ENCODE results near the gene MYO10. TPM values are rescaled to one million over a fixed set of nuclear protein-coding genes. Genes with fewer than 3 reads are reported as not detected.
"Not testable (repeated sequence)": the region's sequence is repeated elsewhere in the genome, so short reads cannot be mapped to it uniquely, and the experiment has no call there.

Gene MYO10
- total RNA-seq, 2 experiments from 2014 or later: 0.03 to 1.7 TPM

GRCh38 chr5:16659536-16659935 lies 276.6 kb downstream of the MYO10 start:
- no peak overlapping the region for H3K27ac ChIP-seq (ENCODE audit: low read depth, low read length, poor library complexity, severe bottlenecking)
- no peaks in the 10 kb centered on the region for H3K36me3 ChIP-seq (ENCODE audit: insufficient read depth, low read length)
- BruUV-seq (replicated peaks): no TSS peak
- TF ChIP-seq EZH2phosphoT487 (IDR thresholded peaks at IDR 0.05; ENCODE audit: borderline replicate concordance, low read depth, low read length) (no peak), CTCF (conservative IDR thresholded peaks at IDR 0.05; ENCODE audit: low read length) (no peak)
- H3K9me3 ChIP-seq (ENCODE audit: low read length): no peaks in the 10 kb centered on the region
- H2AFZ ChIP-seq (ENCODE audit: low read length): no peak overlapping the region
- H3K4me1 ChIP-seq (ENCODE audit: insufficient read depth, low read length, poor library complexity, severe bottlenecking): no peaks in the 10 kb centered on the region
- DNase-seq (ENCODE audit: low spot score): no peak
- H3K79me2 ChIP-seq (ENCODE audit: insufficient read depth, low read depth, low read length): no peaks in the 10 kb centered on the region
- no peak overlapping the region for H3K4me2 ChIP-seq (ENCODE audit: low read length)
- CTCF ChIA-PET (ENCODE audit: unreplicated experiment): no interaction called here
- H3K4me3 ChIP-seq (ENCODE audit: low read depth, low read length, poor library complexity, severe bottlenecking): no peak overlapping the region
- H4K20me1 ChIP-seq (ENCODE audit: insufficient read depth, low read length): no peaks in the 10 kb centered on the region
- no peaks in the 10 kb centered on the region for H3K9me2 ChIP-seq (ENCODE audit: insufficient read depth, low read length)
- intact Hi-C loops (cut with micrococcal nuclease; ENCODE audit: unreplicated experiment): no loop called here
- POLR2A ChIA-PET: interaction anchor here (0.6 kb wide), 1 partner anchor 114 kb away, joined by 3 read pairs; no protein-coding TSS in a partner anchor

GRCh38 chr5:16656561-16657191 lies 279.4 kb downstream of the MYO10 start:
- Histone ChIP-seq H3K4me3 (ENCODE audit: low read depth, low read length, poor library complexity, severe bottlenecking) (no peak overlapping the region), H4K20me1 (ENCODE audit: insufficient read depth, low read length) (no peaks in the 10 kb centered on the region), H3K9me2 (ENCODE audit: insufficient read depth, low read length) (no peaks in the 10 kb centered on the region), H2AFZ (ENCODE audit: low read length) (no peak overlapping the region), H3K4me2 (ENCODE audit: low read length) (no peak overlapping the region), H3K27ac (ENCODE audit: low read depth, low read length, poor library complexity, severe bottlenecking) (no peak overlapping the region), H3K4me1 (ENCODE audit: insufficient read depth, low read length, poor library complexity, severe bottlenecking) (no peaks in the 10 kb centered on the region), H3K79me2 (ENCODE audit: insufficient read depth, low read depth, low read length) (no peaks in the 10 kb centered on the region), H3K36me3 (ENCODE audit: insufficient read depth, low read length) (no peaks in the 10 kb centered on the region), H3K9me3 (ENCODE audit: low read length) (no peaks in the 10 kb centered on the region)
- ChIA-PET CTCF (ENCODE audit: unreplicated experiment) (no interaction called here), POLR2A (interaction anchor here (0.5 kb wide), 1 partner anchor 13 kb away, joined by 3 read pairs; no protein-coding TSS in a partner anchor)
- BruUV-seq (replicated peaks): no TSS peak
- TF ChIP-seq CTCF (conservative IDR thresholded peaks at IDR 0.05; ENCODE audit: low read length): no peak
- no peak for TF ChIP-seq EZH2phosphoT487 (IDR thresholded peaks at IDR 0.05; ENCODE audit: borderline replicate concordance, low read depth, low read length)
- intact Hi-C loops (cut with micrococcal nuclease; ENCODE audit: unreplicated experiment): no loop called here
- no peak for DNase-seq (ENCODE audit: low spot score)

GRCh38 chr5:16654647-16655334 lies 281.3 kb downstream of the MYO10 start:
- Histone ChIP-seq H3K9me2 (ENCODE audit: insufficient read depth, low read length) (no peaks in the 10 kb centered on the region), H2AFZ (ENCODE audit: low read length) (no peak overlapping the region), H3K4me1 (ENCODE audit: insufficient read depth, low read length, poor library complexity, severe bottlenecking) (no peaks in the 10 kb centered on the region), H3K4me3 (ENCODE audit: low read depth, low read length, poor library complexity, severe bottlenecking) (no peak overlapping the region), H3K9me3 (ENCODE audit: low read length) (no peaks in the 10 kb centered on the region), H4K20me1 (ENCODE audit: insufficient read depth, low read length) (no peaks in the 10 kb centered on the region), H3K4me2 (ENCODE audit: low read length) (no peak overlapping the region), H3K27ac (ENCODE audit: low read depth, low read length, poor library complexity, severe bottlenecking) (no peak overlapping the region), H3K36me3 (ENCODE audit: insufficient read depth, low read length) (no peaks in the 10 kb centered on the region), H3K79me2 (ENCODE audit: insufficient read depth, low read depth, low read length) (no peaks in the 10 kb centered on the region)
- no TSS peak for BruUV-seq (replicated peaks)
- intact Hi-C loops (cut with micrococcal nuclease; ENCODE audit: unreplicated experiment): no loop called here
- POLR2A ChIA-PET: no interaction called here
- DNase-seq (ENCODE audit: low spot score): no peak
- CTCF ChIA-PET (ENCODE audit: unreplicated experiment): no interaction called here
- TF ChIP-seq CTCF (conservative IDR thresholded peaks at IDR 0.05; ENCODE audit: low read length) (no peak), EZH2phosphoT487 (IDR thresholded peaks at IDR 0.05; ENCODE audit: borderline replicate concordance, low read depth, low read length) (no peak)

- POLR2A ChIA-PET; CTCF ChIA-PET (ENCODE audit: unreplicated experiment); H3K4me2 ChIP-seq (ENCODE audit: low read length); H3K4me1 ChIP-seq (ENCODE audit: insufficient read depth, low read length, poor library complexity, severe bottlenecking); H3K27ac ChIP-seq (ENCODE audit: low read depth, low read length, poor library complexity, severe bottlenecking); H2AFZ ChIP-seq (ENCODE audit: low read length); H4K20me1 ChIP-seq (ENCODE audit: insufficient read depth, low read length); H3K79me2 ChIP-seq (ENCODE audit: insufficient read depth, low read depth, low read length); H3K36me3 ChIP-seq (ENCODE audit: insufficient read depth, low read length); BruUV-seq (replicated peaks); H3K9me3 ChIP-seq (ENCODE audit: low read length); H3K4me3 ChIP-seq (ENCODE audit: low read depth, low read length, poor library complexity, severe bottlenecking); intact Hi-C loops (cut with micrococcal nuclease; ENCODE audit: unreplicated experiment); DNase-seq (ENCODE audit: low spot score); H3K9me2 ChIP-seq (ENCODE audit: insufficient read depth, low read length): not testable (repeated sequence)
These were observed 287.3 kb downstream of the MYO10 start for GRCh38 chr5:16648739-16649138.

Data from OCI-LY7 (cell line).